Loucy (cell line): Measurements from ENCODE around the gene EFEMP1.

Experiments used
- EZH2phosphoT487 ChIP-seq: fragments of 200-600 bp; IDR thresholded peaks from 2 replicates; pipeline ENCODE4 v1.6.1; 2018; ENCODE audit warnings: antibody characterized with exemption, mild to moderate bottlenecking, moderate library complexity, borderline replicate concordance
- TF ChIP-seq, protein P1 (sequence below): fragments of 200-600 bp; sonication (generic); conservative IDR thresholded peaks from 2 replicates; pipeline ENCODE4 v1.5.1; 2014; ENCODE audit warnings: mild to moderate bottlenecking, antibody characterized with exemption, low read length

DNA sequence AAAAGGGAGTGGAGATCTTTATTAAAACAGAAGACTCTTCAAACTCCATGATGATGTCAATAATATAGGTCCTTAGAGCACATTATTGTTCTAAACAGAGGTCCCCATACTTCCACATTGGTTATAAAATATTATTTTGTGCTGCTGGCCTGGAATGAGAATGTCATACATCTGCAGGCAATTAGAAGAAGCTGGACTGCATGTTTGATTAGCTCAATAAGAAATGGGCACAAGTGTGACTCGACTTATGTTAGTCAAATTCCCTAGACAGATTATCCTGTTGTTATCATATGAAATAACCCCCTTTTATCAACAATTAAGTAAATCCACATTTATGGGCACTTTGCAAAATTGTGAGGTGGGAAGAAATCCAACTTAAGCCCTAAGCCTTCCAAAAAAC lies 8.8 kb downstream of the EFEMP1 start:
- TF ChIP-seq, protein P1, sequence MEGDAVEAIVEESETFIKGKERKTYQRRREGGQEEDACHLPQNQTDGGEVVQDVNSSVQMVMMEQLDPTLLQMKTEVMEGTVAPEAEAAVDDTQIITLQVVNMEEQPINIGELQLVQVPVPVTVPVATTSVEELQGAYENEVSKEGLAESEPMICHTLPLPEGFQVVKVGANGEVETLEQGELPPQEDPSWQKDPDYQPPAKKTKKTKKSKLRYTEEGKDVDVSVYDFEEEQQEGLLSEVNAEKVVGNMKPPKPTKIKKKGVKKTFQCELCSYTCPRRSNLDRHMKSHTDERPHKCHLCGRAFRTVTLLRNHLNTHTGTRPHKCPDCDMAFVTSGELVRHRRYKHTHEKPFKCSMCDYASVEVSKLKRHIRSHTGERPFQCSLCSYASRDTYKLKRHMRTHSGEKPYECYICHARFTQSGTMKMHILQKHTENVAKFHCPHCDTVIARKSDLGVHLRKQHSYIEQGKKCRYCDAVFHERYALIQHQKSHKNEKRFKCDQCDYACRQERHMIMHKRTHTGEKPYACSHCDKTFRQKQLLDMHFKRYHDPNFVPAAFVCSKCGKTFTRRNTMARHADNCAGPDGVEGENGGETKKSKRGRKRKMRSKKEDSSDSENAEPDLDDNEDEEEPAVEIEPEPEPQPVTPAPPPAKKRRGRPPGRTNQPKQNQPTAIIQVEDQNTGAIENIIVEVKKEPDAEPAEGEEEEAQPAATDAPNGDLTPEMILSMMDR = no peak
- TF ChIP-seq EZH2phosphoT487 = no peak
